Chondrocyte (in vitro differentiated cells): ENCODE measurements around the gene GADD45GIP1. TPM values are rescaled to one million over a fixed set of nuclear protein-coding genes. Genes with fewer than 3 reads are reported as not detected.
"Not testable (repeated sequence)": the region's sequence is repeated elsewhere in the genome, so short reads cannot be mapped to it uniquely, and the experiment has no call there.

Experiments
- DNase-seq: peaks from one replicate; pipeline ENCODE4 v3.0.0; 2021; ENCODE audit warnings: mixed read lengths, low spot score
- H3K27ac Mint-ChIP-seq: one replicate; pipeline ENCODE4 v1.8.0; 2021; ENCODE audit warnings: mild to moderate bottlenecking, moderate library complexity, mixed read lengths; ENCODE audit not compliant: unreplicated experiment
- H3K27me3 Mint-ChIP-seq: 2 replicates; pipeline ENCODE4 v1.8.0; 2021; ENCODE audit warnings: low read depth, mixed read lengths
- H3K36me3 Mint-ChIP-seq: 2 replicates; pipeline ENCODE4 v1.8.0; 2021; ENCODE audit warnings: low read depth, mixed read lengths
- H3K4me1 Mint-ChIP-seq: 2 replicates; pipeline ENCODE4 v1.8.0; 2021; ENCODE audit warnings: low read depth, mild to moderate bottlenecking, mixed read lengths
- H3K4me3 Mint-ChIP-seq: one replicate; pipeline ENCODE4 v1.8.0; 2021; ENCODE audit warnings: mild to moderate bottlenecking, moderate library complexity, mixed read lengths; ENCODE audit not compliant: unreplicated experiment
- H3K9me3 Mint-ChIP-seq: 2 replicates; pipeline ENCODE4 v1.8.0; 2021; ENCODE audit warnings: low read depth, mixed read lengths
- CTCF ChIP-seq: fragments of 200-600 bp; sonication (generic); IDR thresholded peaks from 2 replicates; pipeline ENCODE4 v1.5.0; 2021; ENCODE audit warnings: antibody characterized with exemption, mild to moderate bottlenecking, moderate library complexity
- total RNA-seq: library from RNA; stranded (reverse); gene quantifications from 3 replicates; pipeline ENCODE4 v1.2.1, GENCODE V29; 2021

GADD45GIP1 gene
- total RNA-seq, 1 donor from 2014 or later, result 29.1 TPM

GRCh38 chr19:12967907-12968306 is 10.9 kb upstream of the GADD45GIP1 start:
- Mint-ChIP-seq H3K27me3 (no peaks in the 10 kb centered on the region), H3K27ac (no peak overlapping the region), H3K36me3 (no peaks in the 10 kb centered on the region), H3K4me1 (peaks cover 23% of the 10 kb centered on the region), H3K4me3 (no peak overlapping the region), H3K9me3 (no peaks in the 10 kb centered on the region)
- no peak for DNase-seq
- TF ChIP-seq CTCF, result no peak

GRCh38 chr19:12965812-12966135 is 8.8 kb upstream of the GADD45GIP1 start:
- Mint-ChIP-seq H3K4me1 (peaks cover 23% of the 10 kb centered on the region), H3K4me3 (peak overlapping the region; percentile 97), H3K27me3 (no peaks in the 10 kb centered on the region), H3K9me3 (no peaks in the 10 kb centered on the region), H3K27ac (peak overlapping the region; percentile 86), H3K36me3 (no peaks in the 10 kb centered on the region)
- DNase-seq, result no peak
- TF ChIP-seq CTCF, result no peak

- peak overlapping the region; percentile 97 for H3K4me3 Mint-ChIP-seq
- peak overlapping the region; percentile 86 for H3K27ac Mint-ChIP-seq
- H3K27me3 Mint-ChIP-seq, result no peaks in the 10 kb centered on the region
- TF ChIP-seq CTCF, result peak; percentile 97
- DNase-seq, result no peak
- peaks cover 20% of the 10 kb centered on the region for H3K4me1 Mint-ChIP-seq
- no peaks in the 10 kb centered on the region for H3K9me3 Mint-ChIP-seq
- H3K36me3 Mint-ChIP-seq, result no peaks in the 10 kb centered on the region
Observed at GRCh38 chr19:12965017-12965811, 8.2 kb upstream of the GADD45GIP1 start.

GRCh38 chr19:12959481-12959880 is 2.5 kb upstream of the GADD45GIP1 start:
- no peaks in the 10 kb centered on the region for H3K9me3 Mint-ChIP-seq
- no peak overlapping the region for H3K27ac Mint-ChIP-seq
- no peak for DNase-seq
- peaks cover 24% of the 10 kb centered on the region for H3K4me1 Mint-ChIP-seq
- no peaks in the 10 kb centered on the region for H3K27me3 Mint-ChIP-seq
- peaks cover 2% of the 10 kb centered on the region for H3K36me3 Mint-ChIP-seq
- TF ChIP-seq CTCF, result no peak
- no peak overlapping the region for H3K4me3 Mint-ChIP-seq

GRCh38 chr19:12957389-12957952 is 448 bp upstream of the GADD45GIP1 start:
- H3K27me3 Mint-ChIP-seq, H3K36me3 Mint-ChIP-seq, H3K9me3 Mint-ChIP-seq, DNase-seq: not testable (repeated sequence)
- peaks cover 45% of the 10 kb centered on the region for H3K4me1 Mint-ChIP-seq
- peak overlapping the region; percentile 84 for H3K27ac Mint-ChIP-seq
- peak overlapping the region; percentile 67 for H3K4me3 Mint-ChIP-seq

- Mint-ChIP-seq H3K27me3 (no peaks in the 10 kb centered on the region), H3K36me3 (peaks cover 11% of the 10 kb centered on the region), H3K4me3 (peak overlapping the region; percentile 83), H3K27ac (peak overlapping the region; percentile 90), H3K4me1 (peaks cover 59% of the 10 kb centered on the region), H3K9me3 (no peaks in the 10 kb centered on the region)
- no peak for TF ChIP-seq CTCF
- no peak for DNase-seq
Observed at GRCh38 chr19:12955996-12956395, 1.0 kb downstream of the GADD45GIP1 start.

GRCh38 chr19:12955575-12955974 is 1.4 kb downstream of the GADD45GIP1 start:
- Mint-ChIP-seq H3K4me1 (peaks cover 62% of the 10 kb centered on the region), H3K36me3 (peaks cover 13% of the 10 kb centered on the region), H3K27ac (peak overlapping the region; percentile 90), H3K4me3 (peak overlapping the region; percentile 83)
- not testable (repeated sequence) for H3K27me3 Mint-ChIP-seq, H3K9me3 Mint-ChIP-seq, DNase-seq
